GM23338 (cell line): ENCODE data around the gene HS3ST1. TPM values are rescaled to one million over a fixed set of nuclear protein-coding genes. Genes with fewer than 3 reads are reported as not detected.

Source experiments
- ATAC-seq: fragments of 200-7000 bp; cut with Tn5 transposase; 3 replicates; pipeline ENCODE4 v1.9.1; 2020
- DNase-seq: peaks from one replicate; pipeline ENCODE4 v3.0.0-alpha.2; 2015; ENCODE audit warnings: low spot score
- H2AFZ ChIP-seq: fragments of 200-600 bp; sonication (generic); 2 replicates; pipeline ENCODE4 v1.8.0; 2016; ENCODE audit warnings: antibody characterized with exemption, mild to moderate bottlenecking, moderate library complexity
- H3F3A ChIP-seq: fragments of 200-600 bp; sonication (generic); replicated peaks from 2 replicates; pipeline ENCODE4 v1.8.0; 2017; ENCODE audit warnings: antibody characterized with exemption, mixed run types, low read depth
- H3K27ac ChIP-seq: fragments of 200-600 bp; sonication (generic); 2 replicates; pipeline ENCODE4 v1.6.1; 2016; ENCODE audit warnings: low read depth
- H3K27me3 ChIP-seq: fragments of 200-600 bp; sonication (generic); 2 replicates; pipeline ENCODE4 v1.8.0; 2016; ENCODE audit warnings: mild to moderate bottlenecking, mixed run types, moderate library complexity; ENCODE audit not compliant: insufficient read depth
- H3K36me3 ChIP-seq: fragments of 200-600 bp; sonication (generic); 2 replicates; pipeline ENCODE4 v1.8.0; 2016; ENCODE audit warnings: mild to moderate bottlenecking; ENCODE audit not compliant: insufficient read depth
- H3K4me1 ChIP-seq: fragments of 200-600 bp; sonication (generic); 2 replicates; pipeline ENCODE4 v1.8.0; 2016; ENCODE audit warnings: mild to moderate bottlenecking, moderate library complexity; ENCODE audit not compliant: insufficient read depth
- H3K4me2 ChIP-seq: fragments of 200-600 bp; sonication (generic); 2 replicates; pipeline ENCODE4 v1.7.1; 2017; ENCODE audit warnings: mixed run types
- H3K4me3 ChIP-seq: fragments of 200-600 bp; sonication (generic); 2 replicates; pipeline ENCODE4 v1.6.1; 2016; ENCODE audit warnings: mixed run types
- H3K79me2 ChIP-seq: fragments of 200-600 bp; sonication (generic); replicated peaks from 2 replicates; pipeline ENCODE4 v1.8.0; 2017; ENCODE audit warnings: mild to moderate bottlenecking; ENCODE audit not compliant: insufficient read depth
- H3K9me2 ChIP-seq: fragments of 200-600 bp; sonication (generic); 2 replicates; pipeline ENCODE4 v1.8.0; 2017; ENCODE audit not compliant: insufficient read depth
- H4K20me1 ChIP-seq: fragments of 200-600 bp; sonication (generic); replicated peaks from 2 replicates; pipeline ENCODE4 v1.8.0; 2017; ENCODE audit warnings: mild to moderate bottlenecking; ENCODE audit not compliant: insufficient read depth
- H3K27ac Mint-ChIP-seq: 2 replicates; pipeline ENCODE4 v1.8.0; 2020; ENCODE audit warnings: inconsistent platforms, mild to moderate bottlenecking, moderate library complexity, mixed read lengths
- H3K27me3 Mint-ChIP-seq: 3 replicates; pipeline ENCODE4 v1.8.0; 2022; ENCODE audit warnings: low read depth, mild to moderate bottlenecking, moderate library complexity, mixed read lengths, inconsistent platforms; ENCODE audit not compliant: insufficient read depth, poor library complexity
- H3K36me3 Mint-ChIP-seq: 3 replicates; pipeline ENCODE4 v1.8.0; 2021; ENCODE audit warnings: low read depth, mild to moderate bottlenecking, inconsistent platforms, moderate library complexity, mixed read lengths
- H3K4me1 Mint-ChIP-seq: 3 replicates; pipeline ENCODE4 v1.8.0; 2020; ENCODE audit warnings: mild to moderate bottlenecking, inconsistent platforms, mixed read lengths
- H3K4me3 Mint-ChIP-seq: 3 replicates; pipeline ENCODE4 v1.8.0; 2021; ENCODE audit warnings: moderate library complexity, mild to moderate bottlenecking, inconsistent platforms, mixed read lengths
- H3K9me3 Mint-ChIP-seq: 3 replicates; pipeline ENCODE4 v1.8.0; 2020; ENCODE audit warnings: moderate library complexity, mild to moderate bottlenecking, inconsistent platforms, mixed read lengths
- CREB1 ChIP-seq: fragments of 250-450 bp; sonication (Bioruptor Pico); IDR thresholded peaks from 2 replicates; pipeline ENCODE4 v1.5.0; 2020; ENCODE audit warnings: low read depth, mild to moderate bottlenecking, moderate library complexity
- ETS1 ChIP-seq: IDR thresholded peaks from 2 replicates; pipeline ENCODE4 v1.6.1; 2016; ENCODE audit warnings: antibody characterized with exemption
- EZH2 ChIP-seq: fragments of 200-600 bp; sonication (generic); IDR thresholded peaks from one replicate; pipeline ENCODE4 v1.8.0; 2017; ENCODE audit warnings: antibody characterized with exemption, mild to moderate bottlenecking, low read depth; ENCODE audit not compliant: unreplicated experiment
- EZH2phosphoT487 ChIP-seq: fragments of 200-600 bp; sonication (generic); IDR thresholded peaks from one replicate; pipeline ENCODE4 v1.8.1; 2018; ENCODE audit warnings: antibody characterized with exemption; ENCODE audit not compliant: unreplicated experiment
- JUNB ChIP-seq: IDR thresholded peaks from one replicate; pipeline ENCODE4 v1.6.1; 2016; ENCODE audit warnings: antibody characterized with exemption; ENCODE audit not compliant: unreplicated experiment
- NANOG ChIP-seq: IDR thresholded peaks from 2 replicates; pipeline ENCODE4 v1.6.1; 2016; ENCODE audit warnings: antibody characterized with exemption, borderline replicate concordance
- POLR2AphosphoS5 ChIP-seq: IDR thresholded peaks from 2 replicates; pipeline ENCODE4 v1.6.1; 2016; ENCODE audit warnings: antibody characterized with exemption, low read depth
- STAT1 ChIP-seq: IDR thresholded peaks from one replicate; pipeline ENCODE4 v1.6.1; 2016; ENCODE audit warnings: antibody characterized with exemption; ENCODE audit not compliant: unreplicated experiment
- ZNF114 ChIP-seq: fragments of 250-450 bp; sonication (Bioruptor Pico); IDR thresholded peaks from 2 replicates; pipeline ENCODE4 v1.5.0; 2020; ENCODE audit warnings: mild to moderate bottlenecking, moderate library complexity
- ZNF331 ChIP-seq: fragments of 250-450 bp; sonication (Bioruptor Pico); IDR thresholded peaks from 2 replicates; pipeline ENCODE4 v1.5.0; 2020; ENCODE audit warnings: low read depth, mild to moderate bottlenecking, moderate library complexity
- ZNF462 ChIP-seq: fragments of 250-450 bp; sonication (Bioruptor Pico); IDR thresholded peaks from 2 replicates; pipeline ENCODE4 v1.5.0; 2020; ENCODE audit warnings: mild to moderate bottlenecking, moderate library complexity
- polyA plus RNA-seq: library from polyadenylated mRNA; unstranded; fragments of >200 nt; fragmentation: Nextera tagmentation; extraction: Ambion mirVana; gene quantifications from 2 replicates; pipeline ENCODE4 v1.2.1, GENCODE V29; 2016
- total RNA-seq: library from RNA; depleted of rRNA; stranded (reverse); fragments of >200 nt; shearing (Covaris generic); gene quantifications from 2 replicates; pipeline ENCODE4 v1.2.3, GENCODE V29; 2014
- TF ChIP-seq, protein P1 (sequence below): IDR thresholded peaks from one replicate; pipeline ENCODE4 v1.6.1; 2018; ENCODE audit warnings: antibody characterized with exemption; ENCODE audit not compliant: unreplicated experiment
- TF ChIP-seq, protein P2 (sequence below), 2 experiments: fragments of 200-600 bp in 1 of 2; sonication (generic) in 1 of 2; conservative IDR thresholded peaks; 2 replicates each; pipeline versions ENCODE4 v1.5.1 to v1.6.1; 2016 to 2017; ENCODE audit warnings: antibody characterized with exemption in 2 of 2, low read depth in 2 of 2, mild to moderate bottlenecking in 2 of 2, moderate library complexity in 1 of 2

HS3ST1 gene
- total and polyA plus RNA-seq, 2 experiments from 2014 or later, result 0.94 to 1.3 TPM

GRCh38 chr4:11412211-11412610 lies 16.5 kb downstream of the HS3ST1 start:
- no peak overlapping the region for H3K4me3 Mint-ChIP-seq
- Histone ChIP-seq H3K79me2 (no peaks in the 10 kb centered on the region), H3K4me1 (peaks cover 7% of the 10 kb centered on the region; the same call in 1 of the 2 replicates), H2AFZ (no peak overlapping the region), H3K4me2 (no peak overlapping the region), H3K27me3 (no peaks in the 10 kb centered on the region), H3K27ac (no peak overlapping the region), H3K36me3 (no peaks in the 10 kb centered on the region), H4K20me1 (no peaks in the 10 kb centered on the region), H3K4me3 (no peak overlapping the region), H3K9me2 (peaks cover 3% of the 10 kb centered on the region; the same call in 1 of the 2 replicates), H3F3A (no peaks in the 10 kb centered on the region)
- TF ChIP-seq ZNF462 (CRISPR knock-in tag) (no peak), STAT1 (no peak), POLR2AphosphoS5 (no peak), ZNF114 (CRISPR knock-in tag) (no peak), ETS1 (no peak), EZH2phosphoT487 (no peak), JUNB (no peak), NANOG (no peak), ZNF331 (CRISPR knock-in tag) (no peak), EZH2 (no peak), CREB1 (CRISPR knock-in tag) (no peak)
- TF ChIP-seq, protein P1, sequence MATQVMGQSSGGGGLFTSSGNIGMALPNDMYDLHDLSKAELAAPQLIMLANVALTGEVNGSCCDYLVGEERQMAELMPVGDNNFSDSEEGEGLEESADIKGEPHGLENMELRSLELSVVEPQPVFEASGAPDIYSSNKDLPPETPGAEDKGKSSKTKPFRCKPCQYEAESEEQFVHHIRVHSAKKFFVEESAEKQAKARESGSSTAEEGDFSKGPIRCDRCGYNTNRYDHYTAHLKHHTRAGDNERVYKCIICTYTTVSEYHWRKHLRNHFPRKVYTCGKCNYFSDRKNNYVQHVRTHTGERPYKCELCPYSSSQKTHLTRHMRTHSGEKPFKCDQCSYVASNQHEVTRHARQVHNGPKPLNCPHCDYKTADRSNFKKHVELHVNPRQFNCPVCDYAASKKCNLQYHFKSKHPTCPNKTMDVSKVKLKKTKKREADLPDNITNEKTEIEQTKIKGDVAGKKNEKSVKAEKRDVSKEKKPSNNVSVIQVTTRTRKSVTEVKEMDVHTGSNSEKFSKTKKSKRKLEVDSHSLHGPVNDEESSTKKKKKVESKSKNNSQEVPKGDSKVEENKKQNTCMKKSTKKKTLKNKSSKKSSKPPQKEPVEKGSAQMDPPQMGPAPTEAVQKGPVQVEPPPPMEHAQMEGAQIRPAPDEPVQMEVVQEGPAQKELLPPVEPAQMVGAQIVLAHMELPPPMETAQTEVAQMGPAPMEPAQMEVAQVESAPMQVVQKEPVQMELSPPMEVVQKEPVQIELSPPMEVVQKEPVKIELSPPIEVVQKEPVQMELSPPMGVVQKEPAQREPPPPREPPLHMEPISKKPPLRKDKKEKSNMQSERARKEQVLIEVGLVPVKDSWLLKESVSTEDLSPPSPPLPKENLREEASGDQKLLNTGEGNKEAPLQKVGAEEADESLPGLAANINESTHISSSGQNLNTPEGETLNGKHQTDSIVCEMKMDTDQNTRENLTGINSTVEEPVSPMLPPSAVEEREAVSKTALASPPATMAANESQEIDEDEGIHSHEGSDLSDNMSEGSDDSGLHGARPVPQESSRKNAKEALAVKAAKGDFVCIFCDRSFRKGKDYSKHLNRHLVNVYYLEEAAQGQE, result no peak
- TF ChIP-seq, protein P2, sequence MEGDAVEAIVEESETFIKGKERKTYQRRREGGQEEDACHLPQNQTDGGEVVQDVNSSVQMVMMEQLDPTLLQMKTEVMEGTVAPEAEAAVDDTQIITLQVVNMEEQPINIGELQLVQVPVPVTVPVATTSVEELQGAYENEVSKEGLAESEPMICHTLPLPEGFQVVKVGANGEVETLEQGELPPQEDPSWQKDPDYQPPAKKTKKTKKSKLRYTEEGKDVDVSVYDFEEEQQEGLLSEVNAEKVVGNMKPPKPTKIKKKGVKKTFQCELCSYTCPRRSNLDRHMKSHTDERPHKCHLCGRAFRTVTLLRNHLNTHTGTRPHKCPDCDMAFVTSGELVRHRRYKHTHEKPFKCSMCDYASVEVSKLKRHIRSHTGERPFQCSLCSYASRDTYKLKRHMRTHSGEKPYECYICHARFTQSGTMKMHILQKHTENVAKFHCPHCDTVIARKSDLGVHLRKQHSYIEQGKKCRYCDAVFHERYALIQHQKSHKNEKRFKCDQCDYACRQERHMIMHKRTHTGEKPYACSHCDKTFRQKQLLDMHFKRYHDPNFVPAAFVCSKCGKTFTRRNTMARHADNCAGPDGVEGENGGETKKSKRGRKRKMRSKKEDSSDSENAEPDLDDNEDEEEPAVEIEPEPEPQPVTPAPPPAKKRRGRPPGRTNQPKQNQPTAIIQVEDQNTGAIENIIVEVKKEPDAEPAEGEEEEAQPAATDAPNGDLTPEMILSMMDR (conservative IDR thresholded peaks at IDR 0.05; ENCODE audit: low read depth in 2 of 2), result no peak
- H3K36me3 Mint-ChIP-seq, result no peaks in the 10 kb centered on the region
- H3K4me1 Mint-ChIP-seq, result peaks cover 15% of the 10 kb centered on the region
- ATAC-seq, result no peak
- no peak for DNase-seq
- H3K9me3 Mint-ChIP-seq, result no peaks in the 10 kb centered on the region
- no peak overlapping the region for H3K27ac Mint-ChIP-seq
- H3K27me3 Mint-ChIP-seq, result peaks cover 3% of the 10 kb centered on the region
